ENCODE results near the gene SSTR3.

Gene SSTR3

GRCh38 chr22:37163096-37163489 lies 49.2 kb downstream of the SSTR3 start:
- Histone ChIP-seq H3K4me2 (ENCODE audit: low read length) (peak overlapping the region; percentile 82), H4K20me1 (ENCODE audit: insufficient read depth, low read length) (no peaks in the 10 kb centered on the region), H3K4me1 (ENCODE audit: low read length) (peaks cover 70% of the 10 kb centered on the region), H3K9me3 (ENCODE audit: insufficient read depth, low read length) (no peaks in the 10 kb centered on the region), H3K79me2 (ENCODE audit: low read length) (no peaks in the 10 kb centered on the region), H2AFZ (ENCODE audit: low read depth, low read length) (no peak overlapping the region), H3K36me3 (replicated peaks; ENCODE audit: low read depth, low read length) (no peaks in the 10 kb centered on the region), H3K27ac (ENCODE audit: low read length) (peak overlapping the region; percentile 92), H3K27me3 (ENCODE audit: low read depth, low read length) (peaks cover 21% of the 10 kb centered on the region), H3K4me3 (ENCODE audit: low read length) (peak overlapping the region; percentile 52), H3K9ac (ENCODE audit: low read length) (peak overlapping the region; percentile 61)
- TF ChIP-seq CTCF (IDR thresholded peaks at IDR 0.05; ENCODE audit: low read depth, low read length) (no peak), EZH2phosphoT487 (IDR thresholded peaks at IDR 0.05; ENCODE audit: low read depth) (no peak)

GRCh38 chr22:37162221-37163095 lies 49.8 kb downstream of the SSTR3 start:
- TF ChIP-seq CTCF (IDR thresholded peaks at IDR 0.05; ENCODE audit: low read depth, low read length): peak; percentile 26; the same call in 1 of the 2 replicates
- TF ChIP-seq EZH2phosphoT487 (IDR thresholded peaks at IDR 0.05; ENCODE audit: low read depth): no peak
- peaks cover 64% of the 10 kb centered on the region for H3K4me1 ChIP-seq (ENCODE audit: low read length)
- H3K4me3 ChIP-seq (ENCODE audit: low read length): peak overlapping the region; percentile 52
- H3K9me3 ChIP-seq (ENCODE audit: insufficient read depth, low read length): no peaks in the 10 kb centered on the region
- H3K4me2 ChIP-seq (ENCODE audit: low read length): peak overlapping the region; percentile 82
- H3K27me3 ChIP-seq (ENCODE audit: low read depth, low read length): peaks cover 27% of the 10 kb centered on the region
- H4K20me1 ChIP-seq (ENCODE audit: insufficient read depth, low read length): no peaks in the 10 kb centered on the region
- H3K27ac ChIP-seq (ENCODE audit: low read length): peak overlapping the region; percentile 92
- no peaks in the 10 kb centered on the region for H3K36me3 ChIP-seq (replicated peaks; ENCODE audit: low read depth, low read length)
- peak overlapping the region; percentile 49; the same call in 1 of the 2 replicates for H2AFZ ChIP-seq (ENCODE audit: low read depth, low read length)
- no peaks in the 10 kb centered on the region for H3K79me2 ChIP-seq (ENCODE audit: low read length)
- peak overlapping the region; percentile 61 for H3K9ac ChIP-seq (ENCODE audit: low read length)

- no peaks in the 10 kb centered on the region for H3K9me3 ChIP-seq (ENCODE audit: insufficient read depth, low read length)
- H2AFZ ChIP-seq (ENCODE audit: low read depth, low read length): no peak overlapping the region
- no peak for TF ChIP-seq EZH2phosphoT487 (IDR thresholded peaks at IDR 0.05; ENCODE audit: low read depth)
- no peak for TF ChIP-seq CTCF (IDR thresholded peaks at IDR 0.05; ENCODE audit: low read depth, low read length)
- H3K4me2 ChIP-seq (ENCODE audit: low read length): peak overlapping the region; percentile 82
- no peak overlapping the region for H3K9ac ChIP-seq (ENCODE audit: low read length)
- H4K20me1 ChIP-seq (ENCODE audit: insufficient read depth, low read length): no peaks in the 10 kb centered on the region
- peak overlapping the region; percentile 92 for H3K27ac ChIP-seq (ENCODE audit: low read length)
- H3K36me3 ChIP-seq (replicated peaks; ENCODE audit: low read depth, low read length): no peaks in the 10 kb centered on the region
- no peaks in the 10 kb centered on the region for H3K79me2 ChIP-seq (ENCODE audit: low read length)
- peaks cover 36% of the 10 kb centered on the region for H3K27me3 ChIP-seq (ENCODE audit: low read depth, low read length)
- H3K4me3 ChIP-seq (ENCODE audit: low read length): no peak overlapping the region
- H3K4me1 ChIP-seq (ENCODE audit: low read length): peaks cover 56% of the 10 kb centered on the region
Measured at GRCh38 chr22:37161443-37161842, 50.8 kb downstream of the SSTR3 start.

GRCh38 chr22:37160027-37160426 lies 52.2 kb downstream of the SSTR3 start:
- Histone ChIP-seq H3K27me3 (ENCODE audit: low read depth, low read length) (peaks cover 41% of the 10 kb centered on the region), H2AFZ (ENCODE audit: low read depth, low read length) (no peak overlapping the region), H3K79me2 (ENCODE audit: low read length) (no peaks in the 10 kb centered on the region), H4K20me1 (ENCODE audit: insufficient read depth, low read length) (no peaks in the 10 kb centered on the region), H3K9ac (ENCODE audit: low read length) (no peak overlapping the region), H3K4me3 (ENCODE audit: low read length) (no peak overlapping the region), H3K4me1 (ENCODE audit: low read length) (peaks cover 52% of the 10 kb centered on the region), H3K27ac (ENCODE audit: low read length) (no peak overlapping the region), H3K36me3 (replicated peaks; ENCODE audit: low read depth, low read length) (no peaks in the 10 kb centered on the region), H3K9me3 (ENCODE audit: insufficient read depth, low read length) (no peaks in the 10 kb centered on the region), H3K4me2 (ENCODE audit: low read length) (no peak overlapping the region)
- TF ChIP-seq EZH2phosphoT487 (IDR thresholded peaks at IDR 0.05; ENCODE audit: low read depth) (no peak), CTCF (IDR thresholded peaks at IDR 0.05; ENCODE audit: low read depth, low read length) (no peak)

All from OCI-LY3 (cell line).